HCT116 (cell line): Measurements from ENCODE around the gene ILDR2. TPM values are rescaled to one million over a fixed set of nuclear protein-coding genes. Genes with fewer than 3 reads are reported as not detected.

Experiments
- ATAC-seq: fragments of 200-7000 bp; cut with Tn5 transposase; 2 replicates; pipeline ENCODE4 v1.9.1; 2020; ENCODE audit warnings: mild to moderate bottlenecking, moderate library complexity
- BruUV-seq: library from RNA; stranded (reverse); fragments of 400-500 nt; replicated peaks from 2 replicates; lab custom pipeline; 2021; lab: Mats Ljungman, UMichigan
- CTCF ChIA-PET: fragments of 300-600 bp; sonication (Branson Sonifier 250); formaldehyde crosslinking; loops from one replicate; lab custom pipeline; 2021; ENCODE audit warnings: antibody characterized with exemption; lab: Charles Lee
- POLR2A ChIA-PET: fragments of 300-600, 350-600 bp; sonication (Branson Sonifier 250); formaldehyde crosslinking; loops from one replicate; lab custom pipeline; 2021; ENCODE audit warnings: antibody characterized with exemption; lab: Charles Lee
- RAD21 ChIA-PET, 2 experiments: fragments of 300-600 bp; sonication (Branson Sonifier 250); formaldehyde crosslinking; loops; one replicate each; lab custom pipeline; 2023; ENCODE audit warnings: low total read pairs in 2 of 2; ENCODE audit not compliant: uncharacterized antibody in 2 of 2, unreplicated experiment in 2 of 2, low non-redundant PET in 1 of 2; lab: Charles Lee
- DNase-seq: peaks from one replicate; pipeline ENCODE4 v3.0.0-alpha.2; 2010; ENCODE audit warnings: low read depth, low spot score
- H2AFZ ChIP-seq: fragments of 200-600 bp; shearing (Covaris generic), sonication (generic); 2 replicates; pipeline ENCODE4 v1.6.1; 2017; ENCODE audit warnings: low read depth, mixed run types, mixed read lengths, antibody characterized with exemption, low read length; ENCODE audit not compliant: poor library complexity, severe bottlenecking
- H3K27ac ChIP-seq: 2 replicates; pipeline ENCODE4 v1.5.1; 2012; ENCODE audit warnings: low read depth, low read length
- H3K27me3 ChIP-seq: fragments of 200-600 bp; sonication (generic); 2 replicates; pipeline ENCODE4 v1.6.1; 2016; ENCODE audit warnings: mixed run types, low read length, mixed read lengths; ENCODE audit not compliant: insufficient read depth
- H3K36me3 ChIP-seq, 2 experiments: fragments of 200-500 bp in 1 of 2; fragments of 200-600 bp in 1 of 2; sonication (Bioruptor generic) in 1 of 2; sonication (generic) in 1 of 2; 2 replicates each; pipeline versions ENCODE4 v1.5.1 to v1.6.1; 2014 to 2016; ENCODE audit warnings: low read length in 2 of 2, inconsistent platforms in 1 of 2, mixed read lengths in 1 of 2, mixed run types in 1 of 2; ENCODE audit not compliant: insufficient read depth in 2 of 2, control insufficient read depth in 1 of 2
- H3K4me1 ChIP-seq, 2 experiments: fragments of 200-600 bp in 1 of 2; sonication (generic) in 1 of 2; 2 replicates each; pipeline versions ENCODE4 v1.5.1 to v1.6.1; 2012 to 2017; ENCODE audit warnings: low read length in 2 of 2, inconsistent platforms in 1 of 2, mild to moderate bottlenecking in 1 of 2, mixed read lengths in 1 of 2, mixed run types in 1 of 2, moderate library complexity in 1 of 2; ENCODE audit not compliant: insufficient read depth in 2 of 2, control insufficient read depth in 1 of 2
- H3K4me2 ChIP-seq: fragments of 200-600 bp; sonication (generic); 2 replicates; pipeline ENCODE4 v1.6.1; 2017; ENCODE audit warnings: mixed run types, low read length, mixed read lengths
- H3K4me3 ChIP-seq, 2 experiments: fragments of 200-600 bp in 1 of 2; sonication (generic) in 1 of 2; replicated peaks in 1 of 2; 2 replicates each; pipeline ENCODE4 v1.5.1; 2011 to 2016; ENCODE audit warnings: low read length in 2 of 2, control low read depth in 1 of 2, low read depth in 1 of 2, mild to moderate bottlenecking in 1 of 2, mixed read lengths in 1 of 2, mixed run types in 1 of 2
- H3K79me2 ChIP-seq: fragments of 200-600 bp; sonication (generic); 2 replicates; pipeline ENCODE4 v1.6.1; 2017; ENCODE audit warnings: mild to moderate bottlenecking, mixed run types, low read length, moderate library complexity, mixed read lengths; ENCODE audit not compliant: insufficient read depth
- H3K9ac ChIP-seq: fragments of 200-600 bp; sonication (generic); 2 replicates; pipeline ENCODE4 v1.6.1; 2016; ENCODE audit warnings: low read length, mixed read lengths
- H3K9me2 ChIP-seq: fragments of 200-600 bp; sonication (generic), shearing (Covaris generic); 2 replicates; pipeline ENCODE4 v1.6.1; 2017; ENCODE audit warnings: mixed run types, mild to moderate bottlenecking, moderate library complexity; ENCODE audit not compliant: insufficient read depth
- H3K9me3 ChIP-seq, 2 experiments: fragments of 200-500 bp in 1 of 2; fragments of 200-600 bp in 1 of 2; sonication (Bioruptor generic) in 1 of 2; sonication (generic) in 1 of 2; 2 replicates each; pipeline ENCODE4 v1.6.1; 2014 to 2017; ENCODE audit warnings: low read length in 2 of 2, mixed read lengths in 2 of 2, inconsistent platforms in 1 of 2, low read depth in 1 of 2, mild to moderate bottlenecking in 1 of 2, mixed run types in 1 of 2, moderate library complexity in 1 of 2; ENCODE audit not compliant: control insufficient read depth in 1 of 2, insufficient read depth in 1 of 2
- H4K20me1 ChIP-seq: fragments of 200-600 bp; sonication (generic), shearing (Covaris generic); 2 replicates; pipeline ENCODE4 v1.6.1; 2017; ENCODE audit warnings: mixed run types, mild to moderate bottlenecking, moderate library complexity; ENCODE audit not compliant: insufficient read depth
- CBX3 ChIP-seq: IDR thresholded peaks from 2 replicates; pipeline ENCODE4 v1.6.1; 2012; ENCODE audit warnings: low read depth
- EGR1 ChIP-seq: IDR thresholded peaks from 2 replicates; pipeline ENCODE4 v1.6.1; 2012; ENCODE audit warnings: low read depth
- ELF1 ChIP-seq: IDR thresholded peaks from 2 replicates; pipeline ENCODE4 v1.6.1; 2012; ENCODE audit warnings: low read depth, borderline replicate concordance
- EZH2 ChIP-seq: fragments of 200-600 bp; sonication (generic); IDR thresholded peaks from 2 replicates; pipeline ENCODE4 v1.6.1; 2017; ENCODE audit warnings: antibody characterized with exemption, mixed run types
- EZH2phosphoT487 ChIP-seq: fragments of 200-600 bp; IDR thresholded peaks from 2 replicates; pipeline ENCODE4 v1.6.1; 2018; ENCODE audit warnings: antibody characterized with exemption, borderline replicate concordance
- FOSL1 ChIP-seq: IDR thresholded peaks from 2 replicates; pipeline ENCODE4 v1.6.1; 2012; ENCODE audit warnings: low read depth
- JUND ChIP-seq: IDR thresholded peaks from 2 replicates; pipeline ENCODE4 v1.6.1; 2012
- MAX ChIP-seq: IDR thresholded peaks from 2 replicates; pipeline ENCODE4 v1.6.1; 2012
- POLR2A ChIP-seq: IDR thresholded peaks from 2 replicates; pipeline ENCODE4 v1.7.0; 2011; ENCODE audit warnings: borderline replicate concordance; ENCODE audit not compliant: insufficient read depth, insufficient read length; ENCODE audit errors: extremely low read depth
- RAD21 ChIP-seq: IDR thresholded peaks from 2 replicates; pipeline ENCODE4 v1.6.1; 2012; ENCODE audit warnings: low read depth, mild to moderate bottlenecking
- SIN3A ChIP-seq: IDR thresholded peaks from 2 replicates; pipeline ENCODE4 v1.6.1; 2012; ENCODE audit warnings: low read depth
- SP1 ChIP-seq: IDR thresholded peaks from 2 replicates; pipeline ENCODE4 v1.6.1; 2012; ENCODE audit warnings: low read depth
- SRF ChIP-seq: IDR thresholded peaks from 2 replicates; pipeline ENCODE4 v1.6.1; 2012; ENCODE audit warnings: low read depth
- TCF7L2 ChIP-seq: IDR thresholded peaks from 2 replicates; pipeline ENCODE4 v1.7.0; 2011; ENCODE audit warnings: borderline replicate concordance, inconsistent platforms; ENCODE audit not compliant: insufficient read depth, insufficient read length; ENCODE audit errors: extremely low read depth
- ZFX ChIP-seq: fragments of 450-650 bp; IDR thresholded peaks from 2 replicates; pipeline ENCODE4 v1.6.1; 2017
- ZNF274 ChIP-seq: fragments of 200-500 bp; sonication (Bioruptor generic); IDR thresholded peaks from 2 replicates; pipeline ENCODE4 v1.6.1; 2014; ENCODE audit warnings: mild to moderate bottlenecking, low read depth, low read length, inconsistent platforms
- intact Hi-C: fragments of 100-400 bp; cut with micrococcal nuclease; formaldehyde crosslinking; loops from 2 replicates; pipeline ENCODE4 v1.10.0; 2022
- total RNA-seq: library from RNA; stranded (reverse); gene quantifications from one replicate; pipeline ENCODE4 v1.2.1, GENCODE V29; 2021; ENCODE audit not compliant: unreplicated experiment
- TF ChIP-seq, protein P1 (sequence below): IDR thresholded peaks from 2 replicates; pipeline ENCODE4 v1.6.1; 2012
- TF ChIP-seq, protein P2 (sequence below): IDR thresholded peaks from 2 replicates; pipeline ENCODE4 v1.6.1; 2012; ENCODE audit warnings: low read depth
- TF ChIP-seq, protein P3 (sequence below), 3 experiments: fragments of 200-600 bp in 1 of 3; sonication (generic) in 1 of 3; IDR thresholded peaks in 2 of 3; conservative IDR thresholded peaks in 1 of 3; 2 replicates each; pipeline ENCODE4 v1.5.1; 2012 to 2017; ENCODE audit warnings: low read depth in 2 of 3, low read length in 2 of 3, antibody characterized with exemption in 1 of 3, borderline replicate concordance in 1 of 3, control low read depth in 1 of 3, mild to moderate bottlenecking in 1 of 3, mixed read lengths in 1 of 3, mixed run types in 1 of 3, moderate library complexity in 1 of 3; ENCODE audit not compliant: insufficient read depth in 1 of 3

The ILDR2 gene
- total RNA-seq, 1 experiment from 2014 or later: 2.4 TPM

DNA sequence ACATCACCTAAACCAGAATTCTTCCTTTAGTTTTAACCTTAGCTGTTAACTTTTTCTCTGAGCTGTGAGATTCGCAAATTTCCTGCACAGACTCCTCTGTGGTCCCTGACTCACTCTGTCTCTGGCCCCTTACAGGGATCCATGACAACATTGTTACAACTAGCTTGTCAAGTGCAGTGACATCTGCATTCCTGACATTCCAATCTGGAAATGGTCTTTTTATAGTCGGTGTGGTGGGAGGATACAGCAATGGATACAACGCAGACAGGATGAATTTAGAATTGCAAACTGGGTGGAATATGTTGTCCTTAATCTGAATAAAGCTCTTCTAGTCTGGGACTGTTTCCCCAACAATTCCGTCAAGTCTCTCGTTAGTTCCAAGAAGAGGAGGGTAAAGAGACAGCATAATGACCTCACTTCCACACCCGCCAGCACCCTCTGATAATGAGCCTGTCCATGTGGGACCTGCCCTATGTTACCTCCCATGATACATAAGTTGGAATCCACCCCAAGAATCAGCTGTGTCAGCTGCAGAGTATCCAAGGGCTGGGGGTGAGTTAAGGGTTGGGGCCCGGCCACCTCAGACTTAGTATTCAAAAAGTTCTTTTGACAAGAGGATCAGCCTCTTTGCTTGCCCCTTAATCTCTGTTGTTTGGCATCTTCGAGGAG lies 49.4 kb downstream of the ILDR2 start:
- Histone ChIP-seq H3K4me1 (peaks cover 0 to 13% of the 10 kb centered on the region in 2 experiments; a peak in 2 of 4 replicates), H3K9ac (no peak overlapping the region), H3K9me3 (no peaks in the 10 kb centered on the region), H3K9me2 (no peaks in the 10 kb centered on the region), H3K4me2 (peak overlapping the region; percentile 3), H3K36me3 (no peaks in the 10 kb centered on the region), H4K20me1 (no peaks in the 10 kb centered on the region), H3K79me2 (no peaks in the 10 kb centered on the region), H3K27ac (no peak overlapping the region), H3K4me3 (no peak overlapping the region), H2AFZ (no peak overlapping the region), H3K27me3 (no peaks in the 10 kb centered on the region)
- ATAC-seq (peak; percentile 67; the same call in 1 of the 2 replicates), DNase-seq (no peak)
- ChIA-PET RAD21 (no interaction called here), CTCF (no interaction called here), POLR2A (no interaction called here)
- BruUV-seq: no TSS peak
- no peak for TF ChIP-seq EZH2phosphoT487
- TF ChIP-seq, protein P1, sequence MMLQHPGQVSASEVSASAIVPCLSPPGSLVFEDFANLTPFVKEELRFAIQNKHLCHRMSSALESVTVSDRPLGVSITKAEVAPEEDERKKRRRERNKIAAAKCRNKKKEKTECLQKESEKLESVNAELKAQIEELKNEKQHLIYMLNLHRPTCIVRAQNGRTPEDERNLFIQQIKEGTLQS: no peak
- no peak for TF ChIP-seq RAD21
- TF ChIP-seq JUND: no peak
- TF ChIP-seq CBX3: no peak
- TF ChIP-seq SRF: no peak
- no peak for TF ChIP-seq SIN3A
- TF ChIP-seq EGR1: no peak
- TF ChIP-seq FOSL1: no peak
- TF ChIP-seq POLR2A: no peak
- TF ChIP-seq TCF7L2: no peak
- no peak for TF ChIP-seq MAX
- no peak for TF ChIP-seq ZNF274
- TF ChIP-seq, protein P2, sequence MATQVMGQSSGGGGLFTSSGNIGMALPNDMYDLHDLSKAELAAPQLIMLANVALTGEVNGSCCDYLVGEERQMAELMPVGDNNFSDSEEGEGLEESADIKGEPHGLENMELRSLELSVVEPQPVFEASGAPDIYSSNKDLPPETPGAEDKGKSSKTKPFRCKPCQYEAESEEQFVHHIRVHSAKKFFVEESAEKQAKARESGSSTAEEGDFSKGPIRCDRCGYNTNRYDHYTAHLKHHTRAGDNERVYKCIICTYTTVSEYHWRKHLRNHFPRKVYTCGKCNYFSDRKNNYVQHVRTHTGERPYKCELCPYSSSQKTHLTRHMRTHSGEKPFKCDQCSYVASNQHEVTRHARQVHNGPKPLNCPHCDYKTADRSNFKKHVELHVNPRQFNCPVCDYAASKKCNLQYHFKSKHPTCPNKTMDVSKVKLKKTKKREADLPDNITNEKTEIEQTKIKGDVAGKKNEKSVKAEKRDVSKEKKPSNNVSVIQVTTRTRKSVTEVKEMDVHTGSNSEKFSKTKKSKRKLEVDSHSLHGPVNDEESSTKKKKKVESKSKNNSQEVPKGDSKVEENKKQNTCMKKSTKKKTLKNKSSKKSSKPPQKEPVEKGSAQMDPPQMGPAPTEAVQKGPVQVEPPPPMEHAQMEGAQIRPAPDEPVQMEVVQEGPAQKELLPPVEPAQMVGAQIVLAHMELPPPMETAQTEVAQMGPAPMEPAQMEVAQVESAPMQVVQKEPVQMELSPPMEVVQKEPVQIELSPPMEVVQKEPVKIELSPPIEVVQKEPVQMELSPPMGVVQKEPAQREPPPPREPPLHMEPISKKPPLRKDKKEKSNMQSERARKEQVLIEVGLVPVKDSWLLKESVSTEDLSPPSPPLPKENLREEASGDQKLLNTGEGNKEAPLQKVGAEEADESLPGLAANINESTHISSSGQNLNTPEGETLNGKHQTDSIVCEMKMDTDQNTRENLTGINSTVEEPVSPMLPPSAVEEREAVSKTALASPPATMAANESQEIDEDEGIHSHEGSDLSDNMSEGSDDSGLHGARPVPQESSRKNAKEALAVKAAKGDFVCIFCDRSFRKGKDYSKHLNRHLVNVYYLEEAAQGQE: no peak
- TF ChIP-seq EZH2: no peak
- no peak for TF ChIP-seq ZFX
- no peak for TF ChIP-seq ELF1
- TF ChIP-seq SP1: no peak
- TF ChIP-seq, protein P3, sequence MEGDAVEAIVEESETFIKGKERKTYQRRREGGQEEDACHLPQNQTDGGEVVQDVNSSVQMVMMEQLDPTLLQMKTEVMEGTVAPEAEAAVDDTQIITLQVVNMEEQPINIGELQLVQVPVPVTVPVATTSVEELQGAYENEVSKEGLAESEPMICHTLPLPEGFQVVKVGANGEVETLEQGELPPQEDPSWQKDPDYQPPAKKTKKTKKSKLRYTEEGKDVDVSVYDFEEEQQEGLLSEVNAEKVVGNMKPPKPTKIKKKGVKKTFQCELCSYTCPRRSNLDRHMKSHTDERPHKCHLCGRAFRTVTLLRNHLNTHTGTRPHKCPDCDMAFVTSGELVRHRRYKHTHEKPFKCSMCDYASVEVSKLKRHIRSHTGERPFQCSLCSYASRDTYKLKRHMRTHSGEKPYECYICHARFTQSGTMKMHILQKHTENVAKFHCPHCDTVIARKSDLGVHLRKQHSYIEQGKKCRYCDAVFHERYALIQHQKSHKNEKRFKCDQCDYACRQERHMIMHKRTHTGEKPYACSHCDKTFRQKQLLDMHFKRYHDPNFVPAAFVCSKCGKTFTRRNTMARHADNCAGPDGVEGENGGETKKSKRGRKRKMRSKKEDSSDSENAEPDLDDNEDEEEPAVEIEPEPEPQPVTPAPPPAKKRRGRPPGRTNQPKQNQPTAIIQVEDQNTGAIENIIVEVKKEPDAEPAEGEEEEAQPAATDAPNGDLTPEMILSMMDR (IDR thresholded peaks at IDR 0.05 in 2 of 3, conservative IDR thresholded peaks at IDR 0.05 in 1 of 3; ENCODE audit: borderline replicate concordance in 1 of 3, insufficient read depth in 1 of 3, low read depth in 2 of 3, low read length in 2 of 3): no peak
- intact Hi-C loops: no loop called here
